ENCODE measurements around the gene ANKDD1B. TPM values are rescaled to one million over a fixed set of nuclear protein-coding genes. Genes with fewer than 3 reads are reported as not detected.
A peak's percentile ranks its signal among the peaks of the same experiment; 100 is the strongest.

ANKDD1B gene
- total RNA-seq, 1 experiment from 2014 or later: 0.84 TPM

GRCh38 chr5:75567710-75568109 lies 43.5 kb upstream of the ANKDD1B start:
- RAD21 ChIA-PET (ENCODE audit: low non-redundant PET in 1 of 2, low total read pairs in 2 of 2, uncharacterized antibody in 2 of 2, unreplicated experiment in 2 of 2): no interaction called here
- Histone ChIP-seq H3K9ac (ENCODE audit: low read length) (peak overlapping the region; percentile 61), H3K4me2 (ENCODE audit: low read length) (peak overlapping the region; percentile 83), H3K79me2 (ENCODE audit: insufficient read depth, low read length) (no peaks in the 10 kb centered on the region; the same call in 1 of the 2 replicates), H3K9me2 (ENCODE audit: insufficient read depth) (no peaks in the 10 kb centered on the region), H3K4me3 (replicated peaks in 1 of 2; ENCODE audit: low read depth in 1 of 2, low read length in 2 of 2) (peak overlapping the region in 1 of 2 experiments; percentile 51; a peak in 1 of 4 replicates), H3K9me3 (ENCODE audit: control insufficient read depth in 1 of 2, insufficient read depth in 1 of 2, low read depth in 1 of 2, low read length in 2 of 2) (no peaks in the 10 kb centered on the region), H3K36me3 (ENCODE audit: control insufficient read depth in 1 of 2, insufficient read depth in 2 of 2, low read length in 2 of 2) (no peaks in the 10 kb centered on the region), H2AFZ (ENCODE audit: low read depth, low read length, poor library complexity, severe bottlenecking) (no peak overlapping the region), H3K4me1 (ENCODE audit: control insufficient read depth in 1 of 2, insufficient read depth in 2 of 2, low read length in 2 of 2) (peaks cover 29 to 38% of the 10 kb centered on the region in 2 experiments), H3K27me3 (ENCODE audit: insufficient read depth, low read length) (no peaks in the 10 kb centered on the region), H3K27ac (ENCODE audit: low read depth, low read length) (peak overlapping the region; percentile 80; the same call in 1 of the 2 replicates), H4K20me1 (ENCODE audit: insufficient read depth) (no peaks in the 10 kb centered on the region)
- POLR2A ChIA-PET: no interaction called here
- intact Hi-C loops (cut with micrococcal nuclease): loop anchor here (5.0 kb wide), 1 partner anchor 55 kb away; the partner anchor contains the start of genes CERT1 and POLK
- no TSS peak for BruUV-seq (replicated peaks)
- TF ChIP-seq JUND (IDR thresholded peaks at IDR 0.05): no peak
- TF ChIP-seq ZFX (IDR thresholded peaks at IDR 0.05): no peak
- no peak for TF ChIP-seq POLR2A (IDR thresholded peaks at IDR 0.05; ENCODE audit: borderline replicate concordance, extremely low read depth, insufficient read depth, insufficient read length)
- peak; percentile 24; the same call in 1 of the 2 replicates for TF ChIP-seq CEBPB (IDR thresholded peaks at IDR 0.05; ENCODE audit: low read depth)
- TF ChIP-seq FOSL1 (IDR thresholded peaks at IDR 0.05; ENCODE audit: low read depth): 0 out of 2 replicates have a peak, but pooled peaks have one; percentile 11
- TF ChIP-seq EGR1 (IDR thresholded peaks at IDR 0.05; ENCODE audit: low read depth): no peak
- 0 out of 2 replicates have a peak, but pooled peaks have one; percentile 24 for TF ChIP-seq SP1 (IDR thresholded peaks at IDR 0.05; ENCODE audit: low read depth)
- DNase-seq (ENCODE audit: low read depth, low spot score): peak; percentile 19
- CTCF ChIA-PET: interaction anchor here (0.8 kb wide), 1 partner anchor 9 kb away, joined by 3 read pairs; no protein-coding TSS in a partner anchor
- peak; percentile 33 for ATAC-seq

- intact Hi-C loops (cut with micrococcal nuclease): loop anchor here (5.0 kb wide), 1 partner anchor 56 kb away; the partner anchor contains the start of genes CERT1 and POLK
- H3K27me3 ChIP-seq (ENCODE audit: insufficient read depth, low read length): no peaks in the 10 kb centered on the region
- TF ChIP-seq ELF1 (IDR thresholded peaks at IDR 0.05; ENCODE audit: borderline replicate concordance, low read depth): no peak
- DNase-seq (ENCODE audit: low read depth, low spot score) (no peak), ATAC-seq (no peak)
- H3K9me3 ChIP-seq (ENCODE audit: control insufficient read depth in 1 of 2, insufficient read depth in 1 of 2, low read depth in 1 of 2, low read length in 2 of 2): no peaks in the 10 kb centered on the region
- no peak overlapping the region for H2AFZ ChIP-seq (ENCODE audit: low read depth, low read length, poor library complexity, severe bottlenecking)
- BruUV-seq (replicated peaks): no TSS peak
- no peaks in the 10 kb centered on the region for H3K9me2 ChIP-seq (ENCODE audit: insufficient read depth)
- peak overlapping the region; percentile 83 for H3K4me2 ChIP-seq (ENCODE audit: low read length)
- H3K4me3 ChIP-seq (replicated peaks in 1 of 2; ENCODE audit: low read depth in 1 of 2, low read length in 2 of 2): no peak overlapping the region
- H3K27ac ChIP-seq (ENCODE audit: low read depth, low read length): peak overlapping the region; percentile 80; the same call in 1 of the 2 replicates
- POLR2A ChIA-PET: no interaction called here
- CTCF ChIA-PET: no interaction called here
- peaks cover 29 to 38% of the 10 kb centered on the region in 2 experiments for H3K4me1 ChIP-seq (ENCODE audit: control insufficient read depth in 1 of 2, insufficient read depth in 2 of 2, low read length in 2 of 2)
- H3K79me2 ChIP-seq (ENCODE audit: insufficient read depth, low read length): no peaks in the 10 kb centered on the region; the same call in 1 of the 2 replicates
- H3K36me3 ChIP-seq (ENCODE audit: control insufficient read depth in 1 of 2, insufficient read depth in 2 of 2, low read length in 2 of 2): no peaks in the 10 kb centered on the region
- RAD21 ChIA-PET (ENCODE audit: low non-redundant PET in 1 of 2, low total read pairs in 2 of 2, uncharacterized antibody in 2 of 2, unreplicated experiment in 2 of 2): no interaction called here
- no peak overlapping the region for H3K9ac ChIP-seq (ENCODE audit: low read length)
- H4K20me1 ChIP-seq (ENCODE audit: insufficient read depth): no peaks in the 10 kb centered on the region
Observed at GRCh38 chr5:75568202-75568601, 43.1 kb upstream of the ANKDD1B start.

All from HCT116 (cell line).